Measurements from ENCODE around the gene PPM1A.

- TF ChIP-seq CTCF (IDR thresholded peaks at IDR 0.05) (no peak), EP300 (IDR thresholded peaks at IDR 0.05) (no peak), POLR2AphosphoS5 (IDR thresholded peaks at IDR 0.05) (no peak), POLR2A (IDR thresholded peaks at IDR 0.05) (no peak)
Measured at GRCh38 chr14:60275932-60276331, 26.9 kb downstream of the PPM1A start.

All from stomach (tissue), 4 donors.